GM23248 (cell line): ENCODE measurements around the gene ATP9A. TPM values are rescaled to one million over a fixed set of nuclear protein-coding genes. Genes with fewer than 3 reads are reported as not detected.
A peak's percentile ranks its signal among the peaks of the same experiment; 100 is the strongest.

Source experiments
- DNase-seq: peaks from one replicate; pipeline ENCODE4 v3.0.0-alpha.2; 2015
- H2AFZ ChIP-seq: fragments of 200-600 bp; sonication (generic); 2 replicates; pipeline ENCODE4 v1.6.1; 2016; ENCODE audit warnings: antibody characterized with exemption
- H3F3A ChIP-seq: fragments of 200-600 bp; sonication (generic); 2 replicates; pipeline ENCODE4 v1.6.1; 2016; ENCODE audit warnings: mild to moderate bottlenecking, antibody characterized with exemption, mixed run types; ENCODE audit not compliant: insufficient read depth
- H3K27ac ChIP-seq: fragments of 200-600 bp; sonication (generic); 2 replicates; pipeline ENCODE4 v1.5.1; 2016; ENCODE audit warnings: mild to moderate bottlenecking
- H3K27me3 ChIP-seq: fragments of 200-600 bp; sonication (generic); replicated peaks from 2 replicates; pipeline ENCODE4 v1.6.1; 2016; ENCODE audit warnings: mild to moderate bottlenecking; ENCODE audit not compliant: insufficient read depth
- H3K36me3 ChIP-seq: fragments of 200-600 bp; sonication (generic); 2 replicates; pipeline ENCODE4 v1.6.1; 2016; ENCODE audit warnings: low read depth, mild to moderate bottlenecking
- H3K4me1 ChIP-seq: fragments of 200-600 bp; sonication (generic); 2 replicates; pipeline ENCODE4 v1.6.1; 2016; ENCODE audit warnings: mild to moderate bottlenecking; ENCODE audit not compliant: insufficient read depth
- H3K4me2 ChIP-seq: fragments of 200-600 bp; sonication (generic); one replicate; pipeline ENCODE4 v1.6.1; 2016; ENCODE audit warnings: mild to moderate bottlenecking; ENCODE audit not compliant: unreplicated experiment
- H3K4me3 ChIP-seq: fragments of 200-600 bp; sonication (generic); 2 replicates; pipeline ENCODE4 v1.5.1; 2016; ENCODE audit warnings: mild to moderate bottlenecking
- H3K79me2 ChIP-seq: fragments of 200-600 bp; sonication (generic); 2 replicates; pipeline ENCODE4 v1.6.1; 2016; ENCODE audit warnings: mild to moderate bottlenecking; ENCODE audit not compliant: insufficient read depth
- H3K9ac ChIP-seq: fragments of 200-600 bp; sonication (generic); 2 replicates; pipeline ENCODE4 v1.6.1; 2016; ENCODE audit warnings: mild to moderate bottlenecking
- H3K9me2 ChIP-seq: fragments of 200-600 bp; sonication (generic); 2 replicates; pipeline ENCODE4 v1.6.1; 2016; ENCODE audit warnings: mixed run types, mild to moderate bottlenecking, moderate library complexity; ENCODE audit not compliant: insufficient read depth
- H3K9me3 ChIP-seq: fragments of 200-600 bp; sonication (generic); one replicate; pipeline ENCODE4 v1.6.1; 2017; ENCODE audit warnings: low read depth
- H4K20me1 ChIP-seq: fragments of 200-600 bp; sonication (generic); 2 replicates; pipeline ENCODE4 v1.6.0; 2016; ENCODE audit not compliant: insufficient read depth
- EZH2 ChIP-seq: fragments of 200-600 bp; sonication (generic); IDR thresholded peaks from 2 replicates; pipeline ENCODE4 v1.6.1; 2018; ENCODE audit warnings: antibody characterized with exemption, mild to moderate bottlenecking; ENCODE audit not compliant: insufficient read depth, poor library complexity, severe bottlenecking
- EZH2phosphoT487 ChIP-seq: fragments of 200-600 bp; sonication (generic); IDR thresholded peaks from 2 replicates; pipeline ENCODE4 v1.6.1; 2018; ENCODE audit warnings: antibody characterized with exemption, moderate library complexity, mild to moderate bottlenecking, low read depth; ENCODE audit not compliant: insufficient read depth
- WGBS, 2 experiments: methylation state at CpG; one replicate each; pipeline ENCODE4 v1.1.6; 2015 to 2017; ENCODE audit warnings: low lambda C conversion rate in 2 of 2, low coverage in 1 of 2; ENCODE audit errors: missing lambda C conversion rate in 2 of 2; 5-methylcytosine and 5-hydroxymethylcytosine counted together
- in situ Hi-C: fragments of 300-500 bp; cut with MboI; formaldehyde crosslinking; loops from 2 replicates; pipeline ENCODE4 v1.15.0; 2020
- polyA plus RNA-seq: library from polyadenylated mRNA; unstranded; fragments of >200 nt; fragmentation: Nextera tagmentation; extraction: Ambion mirVana; gene quantifications from 2 replicates; pipeline ENCODE4 v1.2.1, GENCODE V29; 2016
- total RNA-seq: library from RNA; depleted of rRNA; stranded (reverse); fragments of >200 nt; shearing (Covaris generic); gene quantifications from 2 replicates; pipeline ENCODE4 v1.2.3, GENCODE V29; 2014

Gene ATP9A
- total and polyA plus RNA-seq, 2 experiments from 2014 or later, result 6.9 to 15.9 TPM

GRCh38 chr20:51586005-51586440 lies 182.2 kb downstream of the ATP9A start:
- 0 out of 2 replicates have a peak, but pooled peaks have one; percentile 33 for TF ChIP-seq EZH2phosphoT487
- no peak for TF ChIP-seq EZH2
- Histone ChIP-seq H3K4me2 (no peak overlapping the region), H3K4me1 (peaks cover 8% of the 10 kb centered on the region; the same call in 1 of the 2 replicates), H3K79me2 (no peaks in the 10 kb centered on the region), H3K4me3 (no peak overlapping the region), H2AFZ (no peak overlapping the region), H3K36me3 (no peaks in the 10 kb centered on the region), H4K20me1 (no peaks in the 10 kb centered on the region), H3K27me3 (no peaks in the 10 kb centered on the region), H3K9me3 (no peaks in the 10 kb centered on the region), H3F3A (peaks cover 22% of the 10 kb centered on the region), H3K9ac (no peak overlapping the region), H3K9me2 (no peaks in the 10 kb centered on the region), H3K27ac (peak overlapping the region; percentile 54)
- in situ Hi-C loops, result no loop called here
- 0 to 3% methylated on average over 4 of the region's 4 CpGs for WGBS, 2 experiments
- peak; percentile 95 for DNase-seq

- no peaks in the 10 kb centered on the region for H3K27me3 ChIP-seq
- WGBS, 2 experiments, result 98 to 99% methylated on average over 4 of the region's 4 CpGs
- in situ Hi-C loops, result no loop called here
- no peaks in the 10 kb centered on the region for H3K9me2 ChIP-seq
- H2AFZ ChIP-seq, result no peak overlapping the region
- no peak for TF ChIP-seq EZH2
- TF ChIP-seq EZH2phosphoT487, result no peak
- no peak overlapping the region for H3K4me3 ChIP-seq
- no peaks in the 10 kb centered on the region for H3K36me3 ChIP-seq
- no peak for DNase-seq
- H4K20me1 ChIP-seq, result no peaks in the 10 kb centered on the region
- H3K4me2 ChIP-seq, result no peak overlapping the region
- peaks cover 8% of the 10 kb centered on the region; the same call in 1 of the 2 replicates for H3K4me1 ChIP-seq
- H3F3A ChIP-seq, result peaks cover 22% of the 10 kb centered on the region
- H3K9ac ChIP-seq, result no peak overlapping the region
- H3K79me2 ChIP-seq, result no peaks in the 10 kb centered on the region
- H3K27ac ChIP-seq, result no peak overlapping the region; the same call in 1 of the 2 replicates
- H3K9me3 ChIP-seq, result no peaks in the 10 kb centered on the region
Measured at GRCh38 chr20:51585148-51585547, 183.0 kb downstream of the ATP9A start.

- H3K9ac ChIP-seq, result no peak overlapping the region
- no peak overlapping the region for H3K27ac ChIP-seq
- in situ Hi-C loops, result no loop called here
- 88 to 94% methylated on average over 4 of the region's 4 CpGs for WGBS, 2 experiments
- no peak overlapping the region for H3K4me3 ChIP-seq
- no peak for DNase-seq
- peaks cover 22% of the 10 kb centered on the region for H3F3A ChIP-seq
- no peaks in the 10 kb centered on the region for H3K9me2 ChIP-seq
- H2AFZ ChIP-seq, result no peak overlapping the region
- peaks cover 8% of the 10 kb centered on the region; the same call in 1 of the 2 replicates for H3K4me1 ChIP-seq
- no peaks in the 10 kb centered on the region for H3K27me3 ChIP-seq
- no peaks in the 10 kb centered on the region for H3K36me3 ChIP-seq
- H3K79me2 ChIP-seq, result no peaks in the 10 kb centered on the region
- H4K20me1 ChIP-seq, result no peaks in the 10 kb centered on the region
- no peaks in the 10 kb centered on the region for H3K9me3 ChIP-seq
- TF ChIP-seq EZH2, result no peak
- no peak for TF ChIP-seq EZH2phosphoT487
- H3K4me2 ChIP-seq, result no peak overlapping the region
Measured at GRCh38 chr20:51584737-51585136, 183.5 kb downstream of the ATP9A start.

- TF ChIP-seq EZH2phosphoT487 (no peak), EZH2 (no peak)
- H3K27ac ChIP-seq, result no peak overlapping the region
- H3K36me3 ChIP-seq, result no peaks in the 10 kb centered on the region
- peaks cover 8% of the 10 kb centered on the region; the same call in 1 of the 2 replicates for H3K4me1 ChIP-seq
- peaks cover 22% of the 10 kb centered on the region for H3F3A ChIP-seq
- H2AFZ ChIP-seq, result no peak overlapping the region
- H3K4me2 ChIP-seq, result no peak overlapping the region
- no peaks in the 10 kb centered on the region for H3K79me2 ChIP-seq
- in situ Hi-C loops, result no loop called here
- 87 to 94% methylated on average over 8 of the region's 8 CpGs for WGBS, 2 experiments
- H3K9ac ChIP-seq, result no peak overlapping the region
- DNase-seq, result no peak
- no peak overlapping the region for H3K4me3 ChIP-seq
- no peaks in the 10 kb centered on the region for H3K9me2 ChIP-seq
- H3K27me3 ChIP-seq, result no peaks in the 10 kb centered on the region
- H4K20me1 ChIP-seq, result no peaks in the 10 kb centered on the region
- no peaks in the 10 kb centered on the region for H3K9me3 ChIP-seq
Measured at GRCh38 chr20:51584116-51584515, 184.1 kb downstream of the ATP9A start.
